K562 (cell line): ENCODE data around the gene NUP214.

Experiments used
- CTCF ChIP-seq, 3 experiments: IDR thresholded peaks in 2 of 3; conservative IDR thresholded peaks in 1 of 3; 2 replicates each; pipeline ENCODE4 v1.5.1; 2011 to 2012; ENCODE audit warnings: low read length in 3 of 3, mild to moderate bottlenecking in 3 of 3, control low read depth in 2 of 3, improper control_type of control experiment in 1 of 3, inconsistent platforms in 1 of 3, low read depth in 1 of 3, mixed read lengths in 1 of 3, moderate library complexity in 1 of 3; ENCODE audit not compliant: insufficient read depth in 2 of 3
- ELK1 ChIP-seq: sonication (generic); formaldehyde crosslinking; IDR thresholded peaks from 2 replicates; pipeline ENCODE4 v1.8.1; 2022; ENCODE audit warnings: missing genetic modification reagents
- JUN ChIP-seq, 2 experiments: sonication (generic) in 1 of 2; formaldehyde crosslinking in 1 of 2; IDR thresholded peaks; 2 replicates each; pipeline versions ENCODE4 v1.6.1 to v1.8.0; 2012 to 2022; ENCODE audit warnings: borderline replicate concordance in 2 of 2, mild to moderate bottlenecking in 2 of 2, improper control_type of control experiment in 1 of 2, low read depth in 1 of 2, low read length in 1 of 2, missing genetic modification reagents in 1 of 2
- MXD1 ChIP-seq: fragments of 250-450 bp; sonication (Bioruptor Pico); IDR thresholded peaks from 2 replicates; pipeline ENCODE4 v1.8.0; 2021; ENCODE audit warnings: borderline replicate concordance, mild to moderate bottlenecking, moderate library complexity; ENCODE audit not compliant: poor library complexity, severe bottlenecking
- MXI1 ChIP-seq: IDR thresholded peaks from 2 replicates; pipeline ENCODE4 v1.6.1; 2011; ENCODE audit warnings: low read depth, mild to moderate bottlenecking, improper control_type of control experiment, low read length
- NFRKB ChIP-seq: fragments of 450-650 bp; IDR thresholded peaks from 2 replicates; pipeline ENCODE4 v1.6.1; 2016; ENCODE audit warnings: low read depth
- TARDBP ChIP-seq: fragments of 450-650 bp; IDR thresholded peaks from 2 replicates; pipeline ENCODE4 v1.6.1; 2016
- TCF7L2 ChIP-seq: fragments of 150-350 bp; IDR thresholded peaks from 2 replicates; pipeline ENCODE4 v1.6.1; 2016; ENCODE audit warnings: low read depth, mild to moderate bottlenecking, low read length, moderate library complexity
- YY1 ChIP-seq, 3 experiments: IDR thresholded peaks; 2 replicates each; pipeline ENCODE4 v1.6.1; 2011; ENCODE audit warnings: low read length in 2 of 3, mild to moderate bottlenecking in 2 of 3, moderate library complexity in 2 of 3, borderline replicate concordance in 1 of 3, control low read depth in 1 of 3, low read depth in 1 of 3; ENCODE audit not compliant: insufficient read depth in 3 of 3, insufficient replicate concordance in 2 of 3, control insufficient read depth in 1 of 3, insufficient read length in 1 of 3; ENCODE audit errors: extremely low read depth in 1 of 3
- ZNF239 ChIP-seq: fragments of 250-450 bp; sonication (Bioruptor Pico); IDR thresholded peaks from 2 replicates; pipeline ENCODE4 v1.4.0; 2020; ENCODE audit warnings: mild to moderate bottlenecking
- ZSCAN29 ChIP-seq: fragments of 450-650 bp; IDR thresholded peaks from 2 replicates; pipeline ENCODE4 v1.6.1; 2017

GRCh38 chr9:131148966-131149687 lies 23.7 kb downstream of the NUP214 start:
- TF ChIP-seq ZNF239 (CRISPR knock-in tag), result no peak
- TF ChIP-seq JUN (IDR thresholded peaks at IDR 0.05; ENCODE audit: borderline replicate concordance, low read depth, low read length), result no peak
- no peak for TF ChIP-seq JUN (CRISPR knock-in tag; IDR thresholded peaks at IDR 0.05; ENCODE audit: borderline replicate concordance)
- no peak for TF ChIP-seq CTCF (IDR thresholded peaks at IDR 0.05 in 2 of 3, conservative IDR thresholded peaks at IDR 0.05 in 1 of 3; ENCODE audit: insufficient read depth in 2 of 3, low read depth in 1 of 3, low read length in 3 of 3)
- no peak for TF ChIP-seq TARDBP
- TF ChIP-seq YY1 (IDR thresholded peaks at IDR 0.05; ENCODE audit: borderline replicate concordance in 1 of 3, control insufficient read depth in 1 of 3, extremely low read depth in 1 of 3, insufficient read depth in 3 of 3, insufficient read length in 1 of 3, insufficient replicate concordance in 2 of 3, low read depth in 1 of 3, low read length in 2 of 3), result no peak
- TF ChIP-seq TCF7L2, result no peak
- TF ChIP-seq ELK1, result no peak
- TF ChIP-seq NFRKB, result no peak
- TF ChIP-seq MXD1 (CRISPR knock-in tag), result no peak
- no peak for TF ChIP-seq ZSCAN29
- TF ChIP-seq MXI1, result no peak
